Muscle layer of duodenum (tissue), 2 donors: ENCODE data around the gene FKBP8.
"Not testable (repeated sequence)": the region's sequence is repeated elsewhere in the genome, so short reads cannot be mapped to it uniquely, and the experiment has no call there.

Experiments
- H3K27ac ChIP-seq: one replicate; pipeline ENCODE4 v1.7.0; 2013; ENCODE audit warnings: mild to moderate bottlenecking, low read length
- H3K27me3 ChIP-seq: one replicate; pipeline ENCODE4 v1.7.0; 2013; ENCODE audit warnings: low read depth, mild to moderate bottlenecking, control low read depth, low read length
- H3K36me3 ChIP-seq, 2 donors: one replicate each; pipeline ENCODE4 v1.7.0; 2013; ENCODE audit warnings: low read length in 2 of 2, control low read depth in 1 of 2, mild to moderate bottlenecking in 1 of 2; ENCODE audit not compliant: insufficient read depth in 2 of 2, control insufficient read depth in 1 of 2
- H3K4me1 ChIP-seq, 2 donors: one replicate each; pipeline ENCODE4 v1.7.0; 2013; ENCODE audit warnings: low read length in 2 of 2, mild to moderate bottlenecking in 2 of 2, control low read depth in 1 of 2, moderate library complexity in 1 of 2; ENCODE audit not compliant: insufficient read depth in 2 of 2, control insufficient read depth in 1 of 2
- H3K4me3 ChIP-seq, 2 donors: one replicate each; pipeline ENCODE4 v1.7.0; 2013; ENCODE audit warnings: low read length in 2 of 2, low read depth in 1 of 2, mild to moderate bottlenecking in 1 of 2
- H3K9me3 ChIP-seq, 2 donors: one replicate each; pipeline ENCODE4 v1.7.0; 2013; ENCODE audit warnings: low read length in 2 of 2, control low read depth in 1 of 2, mild to moderate bottlenecking in 1 of 2; ENCODE audit not compliant: control insufficient read depth in 1 of 2
- donor health status: healthy.

FKBP8 gene

DNA sequence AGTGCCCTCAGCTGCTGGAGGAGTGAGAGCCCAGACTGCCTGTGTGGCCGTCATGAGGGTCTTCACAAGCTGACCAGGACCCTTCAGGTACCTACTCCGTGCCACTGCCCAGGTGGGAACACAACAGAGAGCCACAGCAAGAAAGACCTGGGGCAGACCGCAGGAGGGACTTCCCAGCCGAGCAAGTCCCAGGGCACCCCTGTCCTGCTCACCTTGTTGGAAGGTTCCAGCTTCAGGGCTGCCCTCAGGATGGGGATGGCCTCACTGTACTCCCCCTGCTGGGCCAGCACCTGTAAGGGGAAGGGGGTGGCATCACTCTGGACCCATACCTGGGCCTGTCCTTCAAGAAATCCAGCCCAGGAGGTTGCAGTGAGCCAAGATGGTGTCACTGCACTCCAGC, 10.3 kb downstream of the FKBP8 start:
- H3K27ac ChIP-seq = no peak overlapping the region
- H3K9me3 ChIP-seq = no peaks in the 10 kb centered on the region
- no peaks in the 10 kb centered on the region for H3K27me3 ChIP-seq
- H3K36me3 ChIP-seq = peaks cover 21 to 56% of the 10 kb centered on the region in 2 donors
- H3K4me3 ChIP-seq = no peak overlapping the region
- no peaks in the 10 kb centered on the region for H3K4me1 ChIP-seq

DNA sequence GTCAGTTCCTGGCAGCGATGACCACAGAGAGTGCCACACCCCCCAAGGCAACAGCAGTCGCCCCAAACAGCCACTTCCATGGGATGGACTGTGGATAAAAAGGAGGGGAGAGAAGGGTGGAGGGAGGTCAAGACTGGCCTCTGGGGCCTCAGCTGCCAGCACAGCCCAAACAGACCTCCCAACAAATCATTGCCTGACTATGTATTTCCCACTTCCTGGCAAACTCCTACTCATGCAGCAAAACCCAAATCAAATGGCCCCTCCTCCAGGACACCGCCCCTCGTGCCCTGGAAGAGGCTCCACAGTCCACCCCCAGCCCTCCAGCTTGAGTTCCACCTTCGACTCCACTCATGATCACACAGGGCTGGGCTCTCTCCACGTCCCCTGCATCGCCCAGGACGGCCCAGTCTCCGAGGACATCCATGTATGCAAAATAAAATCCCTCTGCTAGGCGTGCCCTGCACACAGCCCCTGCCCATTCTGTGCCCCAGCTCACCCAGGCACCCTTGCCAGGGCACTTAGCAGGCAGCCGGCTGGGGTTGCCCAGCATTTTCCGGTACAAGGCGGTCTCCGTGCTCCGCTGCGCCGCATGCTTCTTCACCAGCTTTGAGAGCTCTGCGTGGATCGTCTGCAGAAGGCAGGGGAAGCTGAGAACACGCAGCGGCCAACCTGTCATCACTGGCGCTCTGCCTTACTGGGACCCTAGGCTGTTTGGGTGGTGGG, 11.0 kb downstream of the FKBP8 start:
- peaks cover 21 to 49% of the 10 kb centered on the region in 2 donors for H3K36me3 ChIP-seq
- no peak overlapping the region for H3K27ac ChIP-seq
- H3K9me3 ChIP-seq = no peaks in the 10 kb centered on the region
- no peaks in the 10 kb centered on the region for H3K27me3 ChIP-seq
- no peak overlapping the region for H3K4me3 ChIP-seq
- no peaks in the 10 kb centered on the region for H3K4me1 ChIP-seq

DNA sequence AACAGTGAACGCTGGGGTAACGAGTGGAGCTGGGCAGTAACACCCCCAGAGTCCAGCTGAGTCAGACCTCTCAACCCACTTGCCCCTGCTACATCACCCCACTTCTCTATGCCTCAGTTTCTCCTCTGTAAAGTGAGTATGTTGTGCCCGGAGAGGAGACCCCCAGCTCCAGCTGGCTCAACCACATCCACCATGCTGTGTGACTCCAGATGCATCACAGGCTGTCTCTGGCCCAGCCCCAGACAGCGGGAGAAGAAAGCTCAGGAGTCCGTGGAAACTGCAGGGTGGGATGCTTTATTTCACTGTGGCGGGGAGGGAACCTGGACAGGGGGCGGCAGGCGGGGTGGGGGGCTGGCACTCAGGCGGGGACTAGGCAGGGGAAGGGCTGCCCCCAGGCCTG, 11.9 kb downstream of the FKBP8 start:
- no peaks in the 10 kb centered on the region for H3K4me1 ChIP-seq
- H3K36me3 ChIP-seq = peaks cover 21 to 41% of the 10 kb centered on the region in 2 donors
- H3K9me3 ChIP-seq = no peaks in the 10 kb centered on the region
- H3K27me3 ChIP-seq = no peaks in the 10 kb centered on the region
- H3K4me3 ChIP-seq = no peak overlapping the region
- H3K27ac ChIP-seq = no peak overlapping the region

DNA sequence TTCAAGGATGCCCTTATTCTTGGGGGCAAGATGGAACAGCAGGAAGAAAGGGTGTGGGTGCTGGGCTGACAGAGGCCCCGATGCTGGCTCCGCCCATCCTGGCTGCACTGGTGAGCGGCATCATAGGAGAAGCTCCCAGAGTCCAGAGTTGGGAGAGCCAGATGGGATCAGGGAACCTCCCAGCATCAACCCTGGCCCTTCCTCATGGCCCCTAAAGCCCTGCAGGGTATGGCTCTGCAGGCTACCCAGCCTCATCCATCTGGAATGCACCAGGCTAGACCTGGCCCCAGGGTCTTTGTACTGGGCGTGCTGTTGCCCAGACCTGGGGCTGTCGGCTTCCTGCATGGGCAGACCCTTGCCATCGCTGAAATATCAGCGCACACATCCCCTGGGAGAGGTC, 13.6 kb downstream of the FKBP8 start:
- Histone ChIP-seq H3K4me1 (no peaks in the 10 kb centered on the region), H3K36me3 (peaks cover 16 to 30% of the 10 kb centered on the region in 2 donors)

DNA sequence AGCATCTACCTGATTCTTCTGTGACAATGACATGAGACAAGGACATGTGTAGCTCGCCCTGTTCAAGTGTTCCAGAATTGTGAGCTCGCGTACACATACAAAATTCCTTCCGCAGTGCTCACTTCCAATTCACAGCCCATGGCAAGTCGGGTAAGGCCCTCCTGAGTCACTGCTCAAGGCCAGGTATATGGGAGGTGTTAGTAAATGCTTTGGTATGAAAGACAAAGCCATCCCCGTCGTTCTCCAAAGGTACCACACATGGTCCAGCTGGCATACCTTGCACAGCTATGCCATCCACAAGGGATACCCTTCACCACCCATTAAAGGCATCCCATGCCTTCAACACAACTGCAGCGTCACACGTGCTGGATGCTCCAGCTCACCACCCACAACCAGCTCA, 17.1 kb downstream of the FKBP8 start:
- H3K4me3 ChIP-seq = no peak overlapping the region
- no peaks in the 10 kb centered on the region for H3K4me1 ChIP-seq
- no peak overlapping the region for H3K27ac ChIP-seq
- H3K27me3 ChIP-seq = no peaks in the 10 kb centered on the region
- H3K36me3 ChIP-seq = peaks cover 2 to 5% of the 10 kb centered on the region in 2 donors
- H3K9me3 ChIP-seq = no peaks in the 10 kb centered on the region

More for the DNA sequence above, 13.6 kb downstream of the FKBP8 start:
- Histone ChIP-seq H3K27me3 (no peaks in the 10 kb centered on the region), H3K27ac (no peak overlapping the region), H3K4me3 (no peak overlapping the region), H3K9me3 (no peaks in the 10 kb centered on the region)

DNA sequence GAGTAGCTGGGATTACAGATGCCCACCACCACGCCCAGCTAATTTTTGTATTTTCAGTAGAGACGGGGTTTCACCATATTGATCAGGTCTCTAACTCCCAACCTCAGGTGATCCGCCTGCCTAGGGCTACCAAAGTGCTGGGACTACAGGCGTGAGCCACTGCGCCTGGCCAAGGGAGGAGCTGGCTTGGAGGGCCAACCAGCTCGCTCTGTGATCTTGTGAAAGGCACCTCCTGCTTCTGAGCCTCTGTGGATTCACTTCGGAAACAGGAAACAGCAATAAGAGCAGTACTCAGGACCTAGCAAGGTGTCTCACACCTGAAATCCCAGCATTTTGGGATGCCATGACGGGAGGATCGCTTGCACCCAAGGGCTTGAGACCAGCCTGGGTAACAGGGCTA, 19.5 kb downstream of the FKBP8 start:
- peaks cover 5 to 6% of the 10 kb centered on the region in 2 donors for H3K4me1 ChIP-seq
- no peak overlapping the region for H3K27ac ChIP-seq
- peaks cover 0 to 9% of the 10 kb centered on the region in 2 donors for H3K36me3 ChIP-seq
- H3K9me3 ChIP-seq = no peaks in the 10 kb centered on the region
- H3K4me3 ChIP-seq = no peak overlapping the region
- no peaks in the 10 kb centered on the region for H3K27me3 ChIP-seq

DNA sequence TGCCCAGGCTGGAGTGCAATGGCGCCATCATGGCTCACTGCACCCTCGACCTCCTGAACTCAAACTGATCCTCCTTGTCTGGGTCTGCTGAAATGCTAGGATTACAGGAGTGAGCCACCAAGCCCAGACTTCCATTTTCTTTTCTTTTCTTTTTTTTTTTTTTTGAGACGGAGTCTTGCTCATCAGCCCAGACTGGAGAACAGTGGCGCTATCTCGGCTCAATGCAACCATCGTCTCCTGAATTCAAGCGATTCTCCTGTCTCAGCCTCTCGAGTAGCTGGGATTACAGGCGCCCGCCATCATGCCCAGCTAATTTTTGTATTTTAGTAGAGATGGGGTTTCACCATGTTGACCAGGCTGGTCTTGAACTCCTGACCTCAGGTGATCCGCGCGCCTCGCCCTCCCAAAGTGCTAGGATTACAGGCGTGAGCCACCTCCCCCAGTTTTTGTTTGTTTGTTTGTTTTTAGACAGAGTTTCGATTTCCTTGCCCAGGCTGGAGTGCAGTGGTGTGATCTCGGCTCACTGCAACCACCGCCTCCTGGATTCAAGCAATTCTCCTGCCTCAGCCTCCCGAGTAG, 20.4 kb downstream of the FKBP8 start:
- H3K4me1 ChIP-seq, H3K9me3 ChIP-seq, H3K27ac ChIP-seq, H3K36me3 ChIP-seq, H3K27me3 ChIP-seq, H3K4me3 ChIP-seq: not testable (repeated sequence)

DNA sequence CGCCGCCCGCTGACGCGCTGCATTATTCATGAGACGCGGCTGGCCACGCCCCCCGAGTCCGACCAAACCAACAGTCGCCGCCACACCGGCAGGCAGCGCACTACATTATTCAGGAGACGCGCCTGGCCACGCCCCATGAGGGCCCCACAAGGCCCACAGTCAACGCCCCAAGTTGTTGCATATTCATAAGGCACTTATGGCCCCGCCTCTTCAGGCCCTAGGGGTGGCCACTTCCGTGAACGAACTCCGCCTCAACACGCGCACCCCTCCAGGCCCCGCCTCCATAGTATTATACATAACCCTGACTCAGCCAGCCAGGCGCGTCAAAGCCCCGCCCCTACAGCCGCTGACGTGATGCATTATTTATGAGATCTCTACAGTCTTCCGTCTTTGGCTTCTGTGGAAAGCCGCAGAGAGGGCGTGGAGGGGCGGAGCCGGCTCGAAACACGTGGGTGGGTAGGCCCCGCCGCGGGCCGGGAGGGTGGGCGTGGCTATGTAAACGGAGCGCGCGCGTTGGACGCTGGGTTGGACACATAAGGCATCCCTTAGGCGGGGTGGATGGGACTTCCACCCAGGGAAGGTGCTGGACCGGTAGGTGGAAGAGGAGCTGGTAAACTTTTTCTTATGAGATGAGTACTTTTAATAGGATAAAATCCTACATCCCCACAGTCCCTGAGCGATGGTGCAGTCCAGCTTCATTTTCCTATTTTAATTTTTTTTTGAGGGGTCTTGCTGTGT, 21.1 kb downstream of the FKBP8 start:
- Histone ChIP-seq H3K36me3 (peaks cover 0 to 9% of the 10 kb centered on the region in 2 donors), H3K9me3 (no peaks in the 10 kb centered on the region), H3K27ac (no peak overlapping the region), H3K4me1 (peaks cover 5 to 8% of the 10 kb centered on the region in 2 donors), H3K4me3 (peak overlapping the region in 1 of 2 donors; percentile 92), H3K27me3 (no peaks in the 10 kb centered on the region)

DNA sequence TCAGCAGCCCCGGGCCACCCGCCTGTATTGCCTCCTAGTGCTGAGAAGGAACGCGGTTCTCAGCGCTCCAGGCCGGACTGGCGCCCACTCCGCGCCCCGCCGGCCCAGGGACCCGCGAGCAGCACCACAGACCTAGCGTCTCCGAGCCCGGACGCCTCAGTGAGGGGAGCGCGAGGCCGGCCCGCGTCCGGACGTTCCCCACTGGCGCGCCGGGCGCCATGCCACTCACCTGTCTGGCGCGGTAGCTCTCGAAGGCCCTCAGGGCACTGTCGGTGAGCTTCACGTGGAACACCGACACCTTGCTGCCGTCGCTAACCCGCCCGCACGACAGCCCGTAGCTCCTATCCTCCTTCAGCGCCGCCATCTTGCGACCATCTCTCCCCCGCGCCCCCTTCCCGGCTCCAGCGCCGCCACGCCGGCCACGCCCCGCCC, 21.7 kb downstream of the FKBP8 start, which contains the start of gene ELL:
Gene ELL, minus strand, starts transcription at position 379 of the 432 bp plus-strand sequence. Its CDS starts 15 bp downstream, at position 364.
- Histone ChIP-seq H3K4me3 (peak within 1 kb of the TSS; percentile 92 to 93), H3K36me3 (peaks cover 0 to 9% of the 10 kb centered on the region in 2 donors), H3K27me3 (no peaks in the 10 kb centered on the region), H3K9me3 (no peaks in the 10 kb centered on the region), H3K4me1 (peaks cover 5 to 8% of the 10 kb centered on the region in 2 donors), H3K27ac (peak within 1 kb of the TSS; percentile 100)

DNA sequence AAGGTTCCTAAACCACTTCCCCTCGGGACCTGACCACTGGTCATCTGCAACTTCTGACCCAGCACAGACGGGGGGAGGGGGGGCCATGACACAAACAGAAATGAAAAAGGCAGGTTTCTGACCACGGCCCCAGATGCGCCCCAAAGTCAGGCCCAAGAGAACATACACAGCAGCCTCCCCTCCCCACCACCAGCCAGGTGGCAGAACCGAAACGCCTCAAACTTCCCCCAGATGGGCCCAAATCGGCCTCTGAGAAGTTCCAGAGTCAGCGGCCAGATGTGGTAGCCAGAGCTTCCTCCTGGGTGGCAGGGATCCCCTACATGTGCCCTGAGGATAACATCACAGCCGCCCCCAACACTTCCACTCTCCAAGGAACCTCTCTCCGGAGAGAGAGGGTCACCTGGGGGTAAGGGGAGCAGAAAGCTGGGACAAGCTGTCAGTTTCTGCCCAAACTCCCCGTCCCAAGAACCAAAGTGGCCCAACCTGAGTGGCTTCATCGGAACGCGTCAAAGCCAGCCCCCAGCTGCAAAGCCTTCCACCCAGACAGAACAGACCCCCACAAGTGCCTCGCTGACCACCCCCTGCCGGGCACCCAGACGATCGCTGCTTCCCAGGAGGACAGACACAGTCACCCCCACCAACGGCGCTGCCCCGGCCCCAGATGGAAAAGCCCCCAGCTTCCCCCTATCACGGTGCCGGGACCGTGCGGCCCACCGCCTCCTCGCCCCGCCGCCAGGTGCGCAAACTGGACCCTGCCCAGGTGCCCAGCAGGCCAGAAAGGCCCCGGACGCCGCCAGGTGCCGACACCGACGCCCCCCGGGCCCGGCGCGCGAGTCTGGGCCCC, 22.3 kb downstream of the FKBP8 start:
- no peaks in the 10 kb centered on the region for H3K27me3 ChIP-seq

More for the DNA sequence above, 22.3 kb downstream of the FKBP8 start:
- Histone ChIP-seq H3K4me1 (peaks cover 5 to 10% of the 10 kb centered on the region in 2 donors), H3K9me3 (no peaks in the 10 kb centered on the region), H3K27ac (peak overlapping the region; percentile 100), H3K4me3 (peak overlapping the region; percentile 92 to 93), H3K36me3 (peaks cover 0 to 9% of the 10 kb centered on the region in 2 donors)
